ENCODE data around the gene DUSP2.

DUSP2 gene

DNA sequence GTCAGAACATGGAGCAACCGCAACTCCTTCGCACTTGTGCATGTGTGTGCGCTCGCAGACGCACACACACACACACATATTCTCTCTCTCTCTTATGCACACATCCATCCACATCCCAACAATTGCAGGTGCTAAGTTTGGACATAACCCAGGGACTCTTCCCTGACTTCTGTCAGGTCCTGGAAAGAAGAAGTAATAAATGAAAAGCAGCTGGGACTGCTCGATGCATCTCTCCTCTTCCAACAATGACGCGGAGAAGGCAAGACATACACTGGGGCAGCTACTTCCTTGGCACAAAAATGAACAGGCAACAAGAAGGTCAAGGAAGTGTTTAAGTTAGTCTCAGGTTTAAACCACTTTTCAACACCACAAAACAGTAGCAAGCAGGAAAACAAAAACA is 39.7 kb upstream of the DUSP2 start:
- TF ChIP-seq, protein P1, sequence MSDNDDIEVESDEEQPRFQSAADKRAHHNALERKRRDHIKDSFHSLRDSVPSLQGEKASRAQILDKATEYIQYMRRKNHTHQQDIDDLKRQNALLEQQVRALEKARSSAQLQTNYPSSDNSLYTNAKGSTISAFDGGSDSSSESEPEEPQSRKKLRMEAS (IDR thresholded peaks at IDR 0.05) = no peak
- TF ChIP-seq YY1 (IDR thresholded peaks at IDR 0.05; ENCODE audit: low read depth) = no peak
- TF ChIP-seq FOXM1 (IDR thresholded peaks at IDR 0.05; ENCODE audit: borderline replicate concordance, low read depth) = no peak
- no peak for TF ChIP-seq TAF1 (IDR thresholded peaks at IDR 0.05; ENCODE audit: low read depth)
- TF ChIP-seq, protein P2, sequence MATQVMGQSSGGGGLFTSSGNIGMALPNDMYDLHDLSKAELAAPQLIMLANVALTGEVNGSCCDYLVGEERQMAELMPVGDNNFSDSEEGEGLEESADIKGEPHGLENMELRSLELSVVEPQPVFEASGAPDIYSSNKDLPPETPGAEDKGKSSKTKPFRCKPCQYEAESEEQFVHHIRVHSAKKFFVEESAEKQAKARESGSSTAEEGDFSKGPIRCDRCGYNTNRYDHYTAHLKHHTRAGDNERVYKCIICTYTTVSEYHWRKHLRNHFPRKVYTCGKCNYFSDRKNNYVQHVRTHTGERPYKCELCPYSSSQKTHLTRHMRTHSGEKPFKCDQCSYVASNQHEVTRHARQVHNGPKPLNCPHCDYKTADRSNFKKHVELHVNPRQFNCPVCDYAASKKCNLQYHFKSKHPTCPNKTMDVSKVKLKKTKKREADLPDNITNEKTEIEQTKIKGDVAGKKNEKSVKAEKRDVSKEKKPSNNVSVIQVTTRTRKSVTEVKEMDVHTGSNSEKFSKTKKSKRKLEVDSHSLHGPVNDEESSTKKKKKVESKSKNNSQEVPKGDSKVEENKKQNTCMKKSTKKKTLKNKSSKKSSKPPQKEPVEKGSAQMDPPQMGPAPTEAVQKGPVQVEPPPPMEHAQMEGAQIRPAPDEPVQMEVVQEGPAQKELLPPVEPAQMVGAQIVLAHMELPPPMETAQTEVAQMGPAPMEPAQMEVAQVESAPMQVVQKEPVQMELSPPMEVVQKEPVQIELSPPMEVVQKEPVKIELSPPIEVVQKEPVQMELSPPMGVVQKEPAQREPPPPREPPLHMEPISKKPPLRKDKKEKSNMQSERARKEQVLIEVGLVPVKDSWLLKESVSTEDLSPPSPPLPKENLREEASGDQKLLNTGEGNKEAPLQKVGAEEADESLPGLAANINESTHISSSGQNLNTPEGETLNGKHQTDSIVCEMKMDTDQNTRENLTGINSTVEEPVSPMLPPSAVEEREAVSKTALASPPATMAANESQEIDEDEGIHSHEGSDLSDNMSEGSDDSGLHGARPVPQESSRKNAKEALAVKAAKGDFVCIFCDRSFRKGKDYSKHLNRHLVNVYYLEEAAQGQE (IDR thresholded peaks at IDR 0.05; ENCODE audit: low read depth) = no peak

DNA sequence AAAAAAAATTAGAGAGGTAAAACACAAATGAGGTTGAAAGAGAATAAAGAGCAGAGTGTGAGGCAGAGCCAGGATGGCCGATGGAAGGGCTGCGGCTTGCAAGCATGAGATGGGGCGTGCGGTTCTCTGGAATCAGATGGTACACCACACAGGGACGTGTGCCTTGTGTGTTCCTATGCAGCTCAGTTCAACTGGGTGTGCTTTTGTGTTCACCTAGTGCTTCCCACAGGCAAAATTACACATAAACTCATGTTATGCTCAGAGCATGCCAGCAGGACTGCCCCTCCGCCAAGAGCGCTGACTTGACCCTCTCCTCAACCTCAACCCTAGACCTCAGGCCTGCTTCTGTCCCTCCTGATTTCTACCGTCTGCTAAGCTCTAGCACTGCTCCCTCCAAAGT is 38.9 kb upstream of the DUSP2 start:
- TF ChIP-seq TEAD4 (IDR thresholded peaks at IDR 0.05) (no peak), YY1 (IDR thresholded peaks at IDR 0.05; ENCODE audit: low read depth) (no peak), RAD21 (IDR thresholded peaks at IDR 0.05; ENCODE audit: low read depth) (no peak), CREB1 (IDR thresholded peaks at IDR 0.05; ENCODE audit: low read depth) (no peak), TCF12 (IDR thresholded peaks at IDR 0.05; ENCODE audit: low read depth) (no peak), EP300 (IDR thresholded peaks at IDR 0.05; ENCODE audit: borderline replicate concordance) (no peak), ZBTB7A (IDR thresholded peaks at IDR 0.05; ENCODE audit: low read depth) (no peak)
- TF ChIP-seq, protein P2 (IDR thresholded peaks at IDR 0.05; ENCODE audit: low read depth) = no peak

DNA sequence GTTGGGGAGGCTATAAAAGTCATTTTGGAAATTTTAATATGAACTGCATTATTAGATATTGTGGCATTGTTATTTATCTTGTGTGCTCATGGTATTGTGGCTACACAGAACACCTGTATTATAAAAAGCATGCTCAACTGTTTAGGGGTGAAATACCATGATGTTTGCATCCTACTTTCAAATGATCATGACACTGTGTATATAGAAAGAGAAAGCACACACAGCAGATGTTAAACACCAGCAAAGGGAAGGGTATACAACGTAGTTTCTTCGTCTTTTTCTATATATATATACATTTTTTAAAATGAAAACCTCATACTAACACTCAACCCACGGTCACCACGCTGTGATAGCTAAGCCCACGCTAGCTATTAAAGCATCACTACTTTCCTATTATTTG is 36.3 kb upstream of the DUSP2 start:
- TF ChIP-seq, protein P3, sequence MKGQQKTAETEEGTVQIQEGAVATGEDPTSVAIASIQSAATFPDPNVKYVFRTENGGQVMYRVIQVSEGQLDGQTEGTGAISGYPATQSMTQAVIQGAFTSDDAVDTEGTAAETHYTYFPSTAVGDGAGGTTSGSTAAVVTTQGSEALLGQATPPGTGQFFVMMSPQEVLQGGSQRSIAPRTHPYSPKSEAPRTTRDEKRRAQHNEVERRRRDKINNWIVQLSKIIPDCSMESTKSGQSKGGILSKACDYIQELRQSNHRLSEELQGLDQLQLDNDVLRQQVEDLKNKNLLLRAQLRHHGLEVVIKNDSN (IDR thresholded peaks at IDR 0.05) = no peak
- TF ChIP-seq TAF1 (IDR thresholded peaks at IDR 0.05; ENCODE audit: low read depth) = no peak
- no peak for TF ChIP-seq NFIC (IDR thresholded peaks at IDR 0.05)
- no peak for TF ChIP-seq CEBPB (IDR thresholded peaks at IDR 0.05)
- no peak for TF ChIP-seq EP300 (IDR thresholded peaks at IDR 0.05; ENCODE audit: borderline replicate concordance)
- no peak for TF ChIP-seq EGR1 (IDR thresholded peaks at IDR 0.05)
- TF ChIP-seq, protein P1 (IDR thresholded peaks at IDR 0.05) = no peak
- no peak for TF ChIP-seq ZBTB7A (IDR thresholded peaks at IDR 0.05; ENCODE audit: low read depth)
- TF ChIP-seq FOXM1 (IDR thresholded peaks at IDR 0.05; ENCODE audit: borderline replicate concordance, low read depth) = no peak

DNA sequence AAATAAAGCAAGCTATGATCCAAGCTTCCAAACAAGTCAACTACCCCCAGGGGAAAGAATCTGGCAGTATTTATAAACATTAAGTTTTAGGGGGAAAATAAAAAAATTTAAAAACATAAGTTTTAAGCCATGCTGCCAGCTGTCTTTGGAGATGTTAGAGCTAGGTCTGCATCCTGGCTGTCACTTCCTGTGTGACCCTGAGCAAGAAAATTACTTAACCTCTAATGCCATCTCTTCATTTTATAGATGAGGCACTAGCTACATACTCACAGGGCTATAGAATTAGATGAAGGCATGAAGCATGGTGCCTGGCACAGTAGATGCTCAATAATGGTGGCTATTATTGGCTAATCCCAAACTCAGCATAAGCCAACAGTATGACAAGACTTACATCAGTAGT is 35.3 kb upstream of the DUSP2 start:
- TF ChIP-seq CEBPB (IDR thresholded peaks at IDR 0.05) (no peak), YY1 (IDR thresholded peaks at IDR 0.05; ENCODE audit: low read depth) (no peak), TAF1 (IDR thresholded peaks at IDR 0.05; ENCODE audit: low read depth) (no peak), CREB1 (IDR thresholded peaks at IDR 0.05; ENCODE audit: low read depth) (no peak), EP300 (IDR thresholded peaks at IDR 0.05; ENCODE audit: borderline replicate concordance) (no peak), ZBTB7A (IDR thresholded peaks at IDR 0.05; ENCODE audit: low read depth) (no peak)
- TF ChIP-seq, protein P2 (IDR thresholded peaks at IDR 0.05; ENCODE audit: low read depth) = no peak

DNA sequence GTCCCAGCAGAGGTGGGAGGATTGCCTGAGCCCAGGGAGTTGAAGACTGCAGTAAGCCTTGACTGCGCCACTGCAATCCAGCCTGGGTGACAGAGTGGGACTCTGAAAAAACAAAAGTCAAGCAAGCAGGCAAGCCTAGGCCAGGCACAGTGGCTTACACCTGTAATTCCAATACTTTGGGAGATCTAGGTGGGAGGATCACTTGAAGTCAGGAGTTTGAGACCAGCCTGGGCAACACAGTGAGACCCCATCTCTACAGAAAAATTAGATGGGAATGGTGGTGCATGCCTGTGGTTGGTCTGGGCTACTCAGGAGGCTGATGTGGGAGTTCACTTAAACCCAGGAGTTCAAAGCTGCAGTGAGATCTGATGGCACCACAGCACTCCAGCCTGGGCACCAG is 34.8 kb upstream of the DUSP2 start:
- no peak for TF ChIP-seq ZBTB7A (IDR thresholded peaks at IDR 0.05; ENCODE audit: low read depth)
- TF ChIP-seq TAF1 (IDR thresholded peaks at IDR 0.05; ENCODE audit: low read depth) = no peak
- TF ChIP-seq, protein P3 (IDR thresholded peaks at IDR 0.05) = no peak
- TF ChIP-seq EGR1 (IDR thresholded peaks at IDR 0.05) = no peak
- no peak for TF ChIP-seq RAD21 (IDR thresholded peaks at IDR 0.05; ENCODE audit: low read depth)
- TF ChIP-seq, protein P1 (IDR thresholded peaks at IDR 0.05) = no peak
- TF ChIP-seq EP300 (IDR thresholded peaks at IDR 0.05; ENCODE audit: borderline replicate concordance) = no peak
- TF ChIP-seq FOXM1 (IDR thresholded peaks at IDR 0.05; ENCODE audit: borderline replicate concordance, low read depth) = no peak
- TF ChIP-seq NFIC (IDR thresholded peaks at IDR 0.05) = no peak
- TF ChIP-seq CREB1 (IDR thresholded peaks at IDR 0.05; ENCODE audit: low read depth) = no peak
- TF ChIP-seq CEBPB (IDR thresholded peaks at IDR 0.05) = no peak
- TF ChIP-seq YY1 (IDR thresholded peaks at IDR 0.05; ENCODE audit: low read depth) = no peak
- no peak for TF ChIP-seq TEAD4 (IDR thresholded peaks at IDR 0.05)
- TF ChIP-seq TCF12 (IDR thresholded peaks at IDR 0.05; ENCODE audit: low read depth) = no peak
- TF ChIP-seq, protein P2 (IDR thresholded peaks at IDR 0.05; ENCODE audit: low read depth) = no peak
